Naive thymus-derived CD8-positive, alpha-beta T cell (primary cell): ENCODE data around the gene EFNA1. TPM values are rescaled to one million over a fixed set of nuclear protein-coding genes. Genes with fewer than 3 reads are reported as not detected.
A peak's percentile ranks its signal among the peaks of the same experiment; 100 is the strongest.
"Not testable (repeated sequence)": the region's sequence is repeated elsewhere in the genome, so short reads cannot be mapped to it uniquely, and the experiment has no call there.

Source experiments
- ATAC-seq, 2 donors: fragments of 150-1000 bp; cut with Tn5 transposase in 1 of 2; sonication (Bioruptor Pico), chemical (Tn5 transposase) in 1 of 2; 1 replicate in 1 of 2; 2 replicates in 1 of 2; pipeline ENCODE4 v1.10.0; 2021; ENCODE audit warnings: mild to moderate bottlenecking in 2 of 2, moderate library complexity in 2 of 2
- POLR2A ChIA-PET: fragments of 350-600 bp; sonication (Branson Sonifier 250); formaldehyde crosslinking; loops from one replicate; lab custom pipeline; 2021; ENCODE audit warnings: antibody characterized with exemption; lab: Charles Lee
- DNase-seq, 10 donors: peaks; one replicate each; pipeline versions ENCODE4 v3.0.0 to v3.0.0-alpha.2; 2020 to 2022
- H3K27ac Mint-ChIP-seq, 10 donors: one replicate each; pipeline ENCODE4 v1.8.0; 2020 to 2022; ENCODE audit warnings: mild to moderate bottlenecking in 10 of 10, mixed read lengths in 10 of 10, moderate library complexity in 4 of 10, inconsistent platforms in 1 of 10
- H3K27me3 Mint-ChIP-seq, 5 donors: one replicate each; pipeline ENCODE4 v1.8.0; 2021 to 2022; ENCODE audit warnings: mixed read lengths in 5 of 5
- H3K36me3 Mint-ChIP-seq, 3 donors: one replicate each; pipeline ENCODE4 v1.8.0; 2020 to 2022; ENCODE audit warnings: mixed read lengths in 3 of 3, mild to moderate bottlenecking in 2 of 3, inconsistent platforms in 1 of 3
- H3K4me1 Mint-ChIP-seq, 4 donors: one replicate each; pipeline ENCODE4 v1.8.0; 2021 to 2022; ENCODE audit warnings: mixed read lengths in 4 of 4
- H3K4me3 Mint-ChIP-seq, 10 donors: one replicate each; pipeline ENCODE4 v1.8.0; 2020 to 2022; ENCODE audit warnings: mild to moderate bottlenecking in 10 of 10, mixed read lengths in 10 of 10, moderate library complexity in 6 of 10, inconsistent platforms in 1 of 10
- H3K9me3 Mint-ChIP-seq, 9 donors: one replicate each; pipeline ENCODE4 v1.8.0; 2020 to 2022; ENCODE audit warnings: mixed read lengths in 9 of 9, mild to moderate bottlenecking in 3 of 9, inconsistent platforms in 1 of 9, moderate library complexity in 1 of 9
- polyA plus RNA-seq, 3 donors: library from polyadenylated mRNA; unstranded; fragments of 300-500 nt; fragmentation: Illumina TruSeq; gene quantifications; one replicate each; pipeline ENCODE4 v1.2.3, GENCODE V29; 2021
- total RNA-seq, 8 experiments: library from RNA in 2 of 8; stranded (reverse) in 2 of 8; gene quantifications; one replicate each; pipeline ENCODE4 v1.2.3 and lab custom pipeline; 2021 to 2026

Gene EFNA1
- total and polyA plus RNA-seq, 5 experiments from 2014 or later = 2.9 to 12.0 (median 8.5) TPM

- Mint-ChIP-seq H3K27ac (peak overlapping the region in 7 of 10 donors; percentile 35 to 71 (median 51)), H3K9me3 (no peaks in the 10 kb centered on the region), H3K36me3 (peaks cover 0 to 25% (median 5%) of the 10 kb centered on the region in 3 donors), H3K4me1 (peaks cover 13 to 32% (median 22%) of the 10 kb centered on the region in 4 donors), H3K4me3 (peak overlapping the region; percentile 37 to 76 (median 68)), H3K27me3 (no peaks in the 10 kb centered on the region)
- peak; percentile 78 to 85 for ATAC-seq
- peak; percentile 70 to 91 (median 83) for DNase-seq
- POLR2A ChIA-PET = interaction anchor here (1.2 to 2.3 kb wide), 3 partner anchors 39 to 76 kb away, joined by 3 to 10 read pairs (median 4); no protein-coding TSS in a partner anchor
Observed at GRCh38 chr1:155167166-155168104, 39.8 kb downstream of the EFNA1 start.

GRCh38 chr1:155168105-155168445 lies 40.4 kb downstream of the EFNA1 start:
- not testable (repeated sequence) for DNase-seq, ATAC-seq, H3K27me3 Mint-ChIP-seq, H3K9me3 Mint-ChIP-seq
- Mint-ChIP-seq H3K36me3 (peaks cover 0 to 25% (median 5%) of the 10 kb centered on the region in 3 donors), H3K27ac (peak overlapping the region in 5 of 10 donors; percentile 35 to 71 (median 46)), H3K4me1 (peaks cover 16 to 36% (median 27%) of the 10 kb centered on the region in 4 donors), H3K4me3 (peak overlapping the region in 5 of 10 donors; percentile 50 to 74 (median 71))
- POLR2A ChIA-PET = interaction anchor here (1.6 to 2.3 kb wide), 2 partner anchors 39 to 76 kb away, joined by 3 to 10 read pairs; no protein-coding TSS in a partner anchor

GRCh38 chr1:155168456-155169210 lies 41.0 kb downstream of the EFNA1 start:
- Mint-ChIP-seq H3K27ac (no peak overlapping the region), H3K4me1 (peaks cover 21 to 41% (median 32%) of the 10 kb centered on the region in 4 donors), H3K27me3 (peaks cover 0 to 2% (median 0%) of the 10 kb centered on the region in 5 donors), H3K4me3 (no peak overlapping the region), H3K9me3 (no peaks in the 10 kb centered on the region), H3K36me3 (peaks cover 0 to 25% (median 5%) of the 10 kb centered on the region in 3 donors)
- DNase-seq = no peak
- no peak for ATAC-seq
- POLR2A ChIA-PET = interaction anchor here (0.5 to 2.3 kb wide), 3 partner anchors 40 to 77 kb away, joined by 3 to 10 read pairs (median 5); no protein-coding TSS in a partner anchor

- no peaks in the 10 kb centered on the region for H3K9me3 Mint-ChIP-seq
- peaks cover 24 to 47% (median 40%) of the 10 kb centered on the region in 4 donors for H3K4me1 Mint-ChIP-seq
- peaks cover 0 to 2% (median 0%) of the 10 kb centered on the region in 5 donors for H3K27me3 Mint-ChIP-seq
- peak overlapping the region in 5 of 10 donors; percentile 3 to 75 (median 21) for H3K27ac Mint-ChIP-seq
- no peak for ATAC-seq
- no peak for DNase-seq
- peak overlapping the region in 3 of 10 donors; percentile 26 to 56 (median 56) for H3K4me3 Mint-ChIP-seq
- peaks cover 0 to 25% (median 5%) of the 10 kb centered on the region in 3 donors for H3K36me3 Mint-ChIP-seq
- POLR2A ChIA-PET = no interaction called here
Observed at GRCh38 chr1:155169541-155169940, 41.9 kb downstream of the EFNA1 start.

- POLR2A ChIA-PET = interaction anchor here (1.4 kb wide), 1 partner anchor 51 kb away, joined by 8 read pairs; no protein-coding TSS in a partner anchor
Observed at GRCh38 chr1:155170101-155170785, 42.6 kb downstream of the EFNA1 start.

GRCh38 chr1:155170806-155171205 lies 43.1 kb downstream of the EFNA1 start:
- H3K4me3 Mint-ChIP-seq = no peak overlapping the region
- H3K27me3 Mint-ChIP-seq = peaks cover 0 to 2% (median 0%) of the 10 kb centered on the region in 5 donors
- H3K9me3 Mint-ChIP-seq = no peaks in the 10 kb centered on the region

More at GRCh38 chr1:155170101-155170785, 42.6 kb downstream of the EFNA1 start:
- Mint-ChIP-seq H3K27me3 (peaks cover 0 to 2% (median 0%) of the 10 kb centered on the region in 5 donors), H3K4me1 (peaks cover 26 to 52% (median 47%) of the 10 kb centered on the region in 4 donors), H3K36me3 (peaks cover 0 to 25% (median 5%) of the 10 kb centered on the region in 3 donors), H3K9me3 (no peaks in the 10 kb centered on the region), H3K27ac (peak overlapping the region in 4 of 10 donors; percentile 15 to 57 (median 36)), H3K4me3 (peak overlapping the region in 4 of 10 donors; percentile 5 to 69 (median 58))
- ATAC-seq (no peak), DNase-seq (no peak)

GRCh38 chr1:155171836-155172731 lies 44.4 kb downstream of the EFNA1 start:
- Mint-ChIP-seq H3K9me3 (no peaks in the 10 kb centered on the region), H3K4me1 (peaks cover 31 to 61% (median 58%) of the 10 kb centered on the region in 4 donors), H3K27ac (peak overlapping the region; percentile 86 to 100 (median 98)), H3K36me3 (peaks cover 0 to 25% (median 5%) of the 10 kb centered on the region in 3 donors), H3K4me3 (peak overlapping the region; percentile 97 to 100 (median 99)), H3K27me3 (peaks cover 0 to 2% (median 0%) of the 10 kb centered on the region in 5 donors)
- ATAC-seq (peak in 1 of 2 donors; percentile 35), DNase-seq (no peak)
- POLR2A ChIA-PET = interaction anchor here (0.6 to 7.8 kb wide), 15 partner anchors 22 to 216 kb away, joined by 3 to 150 read pairs (median 6); partner anchors contain the start of genes DPM3, MTX1, PBXIP1 and SCAMP3

More at GRCh38 chr1:155170806-155171205, 43.1 kb downstream of the EFNA1 start:
- peaks cover 26 to 54% (median 51%) of the 10 kb centered on the region in 4 donors for H3K4me1 Mint-ChIP-seq
- ATAC-seq (no peak), DNase-seq (no peak)
- peaks cover 0 to 25% (median 5%) of the 10 kb centered on the region in 3 donors for H3K36me3 Mint-ChIP-seq
- POLR2A ChIA-PET = interaction anchor here (0.7 to 2.6 kb wide), 3 partner anchors 15 to 86 kb away, joined by 4 to 16 read pairs (median 8); no protein-coding TSS in a partner anchor
- peak overlapping the region in 1 of 10 donors; percentile 27 for H3K27ac Mint-ChIP-seq

GRCh38 chr1:155172732-155173477 lies 45.2 kb downstream of the EFNA1 start, which contains the start of gene KRTCAP2:
Gene KRTCAP2 (minus strand): TSS chr1:155173304. CDS start chr1:155173224, 80 bp downstream.
- DNase-seq = peak; percentile 89 to 97 (median 92)
- Mint-ChIP-seq H3K36me3 (peaks cover 0 to 25% (median 5%) of the 10 kb centered on the region in 3 donors), H3K4me1 (peaks cover 26 to 54% (median 51%) of the 10 kb centered on the region in 4 donors), H3K9me3 (no peaks in the 10 kb centered on the region), H3K4me3 (peak within 1 kb of the TSS; percentile 97 to 100 (median 99)), H3K27ac (peak within 1 kb of the TSS; percentile 98 to 100 (median 99)), H3K27me3 (peaks cover 0 to 2% (median 0%) of the 10 kb centered on the region in 5 donors)
- ATAC-seq = peak; percentile 80 to 83
- POLR2A ChIA-PET = interaction anchor here (0.6 to 7.8 kb wide), 16 partner anchors 21 to 217 kb away, joined by 3 to 150 read pairs (median 6); partner anchors contain the start of genes DPM3, MTX1, PBXIP1 and SCAMP3

GRCh38 chr1:155173478-155174323 lies 46.0 kb downstream of the EFNA1 start, which contains the start of gene TRIM46:
Gene TRIM46 (plus strand): TSS chr1:155173849. CDS start chr1:155173967, 118 bp downstream.
- peaks cover 0 to 23% (median 5%) of the 10 kb centered on the region in 3 donors for H3K36me3 Mint-ChIP-seq
- peaks cover 25 to 52% (median 49%) of the 10 kb centered on the region in 4 donors for H3K4me1 Mint-ChIP-seq
- DNase-seq = peak in 7 of 10 donors; percentile 32 to 80 (median 47)

More at GRCh38 chr1:155173478-155174323, 46.0 kb downstream of the EFNA1 start, which contains the start of gene TRIM46:
- POLR2A ChIA-PET = interaction anchor here (0.6 to 7.8 kb wide), 18 partner anchors 20 to 822 kb away, joined by 3 to 150 read pairs (median 6); partner anchors contain the start of genes DPM3, ENTREP3, MTX1 and PBXIP1
- Mint-ChIP-seq H3K9me3 (no peaks in the 10 kb centered on the region), H3K27me3 (peaks cover 0 to 2% (median 0%) of the 10 kb centered on the region in 5 donors), H3K4me3 (peak within 1 kb of the TSS; percentile 97 to 100 (median 99)), H3K27ac (peak within 1 kb of the TSS; percentile 98 to 100 (median 99))
- ATAC-seq = peak; percentile 21 to 33
